GM13977 (cell line): ENCODE data around the gene CRB1.
A peak's percentile ranks its signal among the peaks of the same experiment; 100 is the strongest.
"Not testable (repeated sequence)": the region's sequence is repeated elsewhere in the genome, so short reads cannot be mapped to it uniquely, and the experiment has no call there.

Experiments
- DNase-seq: peaks from one replicate; pipeline ENCODE4 v3.0.0; 2012; ENCODE audit warnings: low spot score
- in situ Hi-C: fragments of 300-500 bp; cut with MboI; formaldehyde crosslinking; loops from one replicate; pipeline ENCODE4 v1.12.0; 2022; ENCODE audit warnings: low sequenced_read_pairs, low pct_unique_long_range_greater_than_20kb, mixed read lengths, inconsistent platforms; ENCODE audit not compliant: unreplicated experiment
- TF ChIP-seq, protein P1 (sequence below): IDR thresholded peaks from 2 replicates; pipeline ENCODE4 v1.5.1; 2012; ENCODE audit warnings: mild to moderate bottlenecking, control low read depth; ENCODE audit not compliant: insufficient read depth; ENCODE audit errors: extremely low read depth, missing control alignments

The CRB1 gene

DNA sequence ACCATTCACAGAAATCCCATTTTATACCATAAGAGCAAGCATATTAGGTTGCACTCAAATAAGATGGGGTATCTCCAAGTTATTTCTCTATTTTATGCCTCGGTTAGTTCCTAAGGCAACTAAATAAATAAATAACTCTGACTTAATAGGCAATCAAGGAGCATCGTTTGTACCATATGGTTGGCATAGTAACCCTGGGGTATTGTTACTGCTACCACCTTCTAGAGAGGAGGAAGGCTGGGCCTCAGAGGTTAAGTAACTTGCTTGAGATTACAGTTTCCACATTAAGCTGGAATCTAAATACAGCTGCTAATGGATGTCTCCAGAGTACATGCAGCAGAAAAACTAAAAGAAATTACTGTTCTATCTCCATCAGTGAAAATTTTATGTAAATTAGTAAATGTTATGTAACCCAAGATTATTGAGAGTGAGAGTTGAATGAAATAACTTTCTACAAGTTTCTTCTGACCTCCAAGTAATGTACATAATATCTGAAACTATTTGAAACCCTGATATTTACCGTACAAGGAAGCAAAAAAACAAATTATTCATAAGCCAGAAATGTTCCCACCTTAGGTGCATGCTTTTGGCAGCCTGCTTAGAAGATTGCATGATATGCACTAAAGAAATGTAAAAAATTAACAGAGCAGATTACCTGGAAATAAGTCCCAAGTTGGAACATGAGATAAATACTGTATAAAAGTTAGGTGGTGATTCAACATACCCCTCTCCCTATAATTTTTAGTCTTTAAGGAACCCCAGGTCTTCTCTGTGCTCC is 127.0 kb downstream of the CRB1 start:
- TF ChIP-seq, protein P1, sequence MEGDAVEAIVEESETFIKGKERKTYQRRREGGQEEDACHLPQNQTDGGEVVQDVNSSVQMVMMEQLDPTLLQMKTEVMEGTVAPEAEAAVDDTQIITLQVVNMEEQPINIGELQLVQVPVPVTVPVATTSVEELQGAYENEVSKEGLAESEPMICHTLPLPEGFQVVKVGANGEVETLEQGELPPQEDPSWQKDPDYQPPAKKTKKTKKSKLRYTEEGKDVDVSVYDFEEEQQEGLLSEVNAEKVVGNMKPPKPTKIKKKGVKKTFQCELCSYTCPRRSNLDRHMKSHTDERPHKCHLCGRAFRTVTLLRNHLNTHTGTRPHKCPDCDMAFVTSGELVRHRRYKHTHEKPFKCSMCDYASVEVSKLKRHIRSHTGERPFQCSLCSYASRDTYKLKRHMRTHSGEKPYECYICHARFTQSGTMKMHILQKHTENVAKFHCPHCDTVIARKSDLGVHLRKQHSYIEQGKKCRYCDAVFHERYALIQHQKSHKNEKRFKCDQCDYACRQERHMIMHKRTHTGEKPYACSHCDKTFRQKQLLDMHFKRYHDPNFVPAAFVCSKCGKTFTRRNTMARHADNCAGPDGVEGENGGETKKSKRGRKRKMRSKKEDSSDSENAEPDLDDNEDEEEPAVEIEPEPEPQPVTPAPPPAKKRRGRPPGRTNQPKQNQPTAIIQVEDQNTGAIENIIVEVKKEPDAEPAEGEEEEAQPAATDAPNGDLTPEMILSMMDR = no peak
- no peak for DNase-seq
- in situ Hi-C loops = no loop called here

DNA sequence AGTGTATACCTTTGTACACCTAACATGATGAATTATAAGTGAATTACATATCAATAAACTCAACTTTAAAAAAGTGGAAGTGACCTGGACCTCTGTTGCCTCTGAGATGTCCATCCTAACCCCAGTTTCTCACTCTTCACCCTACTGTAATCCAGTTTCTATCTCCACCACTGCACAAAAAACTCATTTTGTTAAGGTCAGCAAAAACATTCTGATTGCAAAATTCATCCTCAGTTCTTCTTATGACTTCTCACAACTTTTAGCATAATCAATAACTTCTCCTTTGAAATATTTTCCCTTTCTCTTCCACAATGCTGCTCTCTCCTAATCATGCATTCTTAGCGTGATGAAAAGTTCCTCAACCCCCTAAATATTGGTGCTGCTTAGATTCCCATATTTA is 129.8 kb downstream of the CRB1 start:
- TF ChIP-seq, protein P1 = no peak
- no peak for DNase-seq
- in situ Hi-C loops = no loop called here

DNA sequence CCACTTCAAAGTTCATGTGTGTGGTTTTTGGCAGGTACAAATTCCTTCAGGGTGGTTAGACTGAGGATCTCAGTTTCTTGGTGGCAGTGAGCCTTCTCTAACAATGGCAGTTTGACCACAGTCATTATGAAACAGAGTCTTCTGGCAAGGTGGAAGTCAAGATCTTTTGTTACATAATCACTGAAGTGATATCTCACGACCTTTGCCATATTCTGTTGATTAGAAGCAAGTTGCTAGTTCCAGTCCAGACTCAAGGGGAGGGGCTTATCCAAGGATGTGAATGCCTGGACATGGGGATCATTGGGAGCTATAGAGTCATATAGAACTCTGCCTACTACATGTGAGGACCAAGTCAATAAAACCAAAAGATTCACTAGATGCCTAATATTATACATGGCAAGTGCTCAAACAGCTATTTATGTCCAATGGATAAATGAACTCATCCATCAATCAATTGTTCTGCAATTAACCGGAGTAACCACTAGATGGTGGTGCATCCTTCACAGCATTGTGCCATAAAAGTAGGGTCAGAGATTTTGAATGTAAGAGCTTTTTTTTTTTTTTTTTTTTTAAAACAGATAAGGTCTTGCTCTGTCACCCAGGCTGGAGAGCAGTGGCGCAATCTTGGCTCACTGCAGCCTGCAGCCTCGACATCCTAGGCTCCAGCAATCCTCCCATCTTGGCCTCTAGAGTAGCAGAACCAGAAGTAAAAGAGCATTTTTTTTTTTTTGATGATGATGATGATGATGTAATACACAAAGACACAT is 131.9 kb downstream of the CRB1 start:
- TF ChIP-seq, protein P1 = peak; percentile 56
- in situ Hi-C loops = no loop called here

DNA sequence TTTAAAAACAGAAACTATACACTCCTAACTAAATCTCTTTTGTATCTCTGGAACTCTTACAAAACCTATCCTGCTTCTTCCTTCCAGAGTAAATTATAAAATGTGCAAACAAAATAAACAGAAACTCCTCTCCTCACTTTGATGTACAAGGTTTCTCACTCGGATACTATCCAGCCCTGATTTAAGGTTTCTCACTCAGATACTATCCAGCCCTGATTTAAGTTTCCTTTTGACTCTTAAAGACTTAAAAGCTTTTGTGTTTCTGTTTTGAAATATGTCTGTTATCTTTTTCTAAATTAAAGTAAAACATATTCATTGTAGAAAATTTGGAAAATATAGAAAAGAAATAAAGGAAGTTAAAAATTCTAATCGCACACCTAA is 132.5 kb downstream of the CRB1 start:
- TF ChIP-seq, protein P1 = no peak
- in situ Hi-C loops = no loop called here
- no peak for DNase-seq

More for the DNA sequence above, 131.9 kb downstream of the CRB1 start:
- DNase-seq = peak; percentile 23

DNA sequence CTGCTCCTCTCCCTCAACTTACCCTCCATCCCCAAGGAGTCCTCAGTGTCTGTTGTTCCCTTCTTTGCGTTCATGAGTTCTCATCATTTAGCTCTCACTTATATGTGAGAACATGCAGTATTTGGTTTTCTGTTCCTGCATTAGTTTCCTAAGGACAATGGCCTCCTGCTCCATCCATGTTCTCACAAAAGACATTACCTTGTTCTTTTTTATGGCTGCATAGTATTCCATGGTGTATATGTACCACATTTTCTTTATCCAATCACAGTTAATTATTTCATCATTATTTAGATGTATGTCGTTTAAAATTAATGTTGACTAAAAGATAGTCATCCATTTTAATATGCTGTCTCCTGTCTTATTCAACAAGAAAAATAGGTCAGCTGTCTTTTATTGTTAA is 134.1 kb downstream of the CRB1 start:
- in situ Hi-C loops = no loop called here
- TF ChIP-seq, protein P1 = no peak
- no peak for DNase-seq

DNA sequence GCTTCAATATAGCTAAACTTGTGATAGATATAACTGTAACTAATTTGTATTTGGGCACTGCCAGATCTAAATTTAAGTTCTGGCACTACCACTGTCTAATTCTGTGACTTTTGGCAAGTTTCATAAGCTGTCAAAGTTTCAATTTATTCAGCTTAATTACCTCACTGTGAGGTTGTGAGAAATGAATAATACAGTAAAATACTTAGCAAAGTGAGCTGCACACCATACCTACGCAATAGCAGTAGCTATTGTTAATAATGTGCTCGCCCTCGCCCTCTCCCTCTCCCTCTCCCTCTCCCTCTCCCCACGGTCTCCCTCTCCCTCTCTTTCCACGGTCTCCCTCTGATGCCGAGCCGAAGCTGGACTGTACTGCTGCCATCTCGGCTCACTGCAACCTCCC is 136.7 kb downstream of the CRB1 start:
- DNase-seq, in situ Hi-C loops: not testable (repeated sequence)

DNA sequence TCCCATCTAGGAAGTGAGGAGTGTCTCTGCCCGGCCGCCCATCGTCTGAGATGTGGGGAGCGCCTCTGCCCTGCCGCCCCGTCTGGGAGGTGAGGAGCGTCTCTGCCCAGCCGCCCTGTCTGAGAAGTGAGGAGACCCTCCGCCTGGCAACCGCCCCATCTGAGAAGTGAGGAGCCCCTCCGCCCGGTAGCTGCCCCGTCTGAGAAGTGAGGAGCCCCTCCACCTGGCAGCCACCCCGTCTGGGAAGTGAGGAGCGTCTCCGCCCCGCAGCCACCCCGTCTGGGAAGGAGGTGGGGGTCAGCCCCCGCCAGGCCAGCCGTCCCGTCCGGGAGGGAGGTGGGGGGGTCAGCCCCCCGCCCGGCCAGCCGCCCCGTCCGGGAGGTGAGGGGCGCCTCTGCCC is 137.6 kb downstream of the CRB1 start:
- DNase-seq, in situ Hi-C loops: not testable (repeated sequence)
